ENCODE results near the gene PHKG1.
"Not testable (repeated sequence)": the region's sequence is repeated elsewhere in the genome, so short reads cannot be mapped to it uniquely, and the experiment has no call there.

PHKG1 gene

GRCh38 chr7:56092789-56093531 lies at the start of gene PHKG1:
Gene PHKG1 (minus strand): TSS chr7:56092952. CDS start chr7:56088941, 4,011 bp downstream.
- H3K27ac ChIP-seq = no peak within 1 kb of the TSS
- peaks cover 20 to 49% (median 32%) of the 10 kb centered on the region in 11 experiments for H3K36me3 ChIP-seq
- H3K4me1 ChIP-seq = peaks cover 0 to 26% (median 8%) of the 10 kb centered on the region in 10 experiments; a peak in 13 of 20 replicates
- 0 out of 22 replicates have a peak within 1 kb of the TSS, but pooled peaks of 1 of the 11 experiments have one; percentile 17 for H3K9ac ChIP-seq
- peak within 1 kb of the TSS in 5 of 11 experiments; percentile 0 to 40 (median 24); a peak in 7 of 22 replicates for H3K4me2 ChIP-seq
- no peak within 1 kb of the TSS for H3K4me3 ChIP-seq
- no peaks in the 10 kb centered on the region for H3K27me3 ChIP-seq
- H4K20me1 ChIP-seq = peaks cover 0 to 19% (median 6%) of the 10 kb centered on the region in 11 experiments; a peak in 9 of 22 replicates
- no peak for TF ChIP-seq Cebpa-rat (IDR thresholded peaks at IDR 0.05)
- H3K9me3 ChIP-seq (replicated peaks in 1 of 11) = no peaks in the 10 kb centered on the region

GRCh38 chr7:56131062-56131461 lies 38.3 kb upstream of the PHKG1 start:
- not testable (repeated sequence) for H3K27me3 ChIP-seq, H3K4me3 ChIP-seq, H3K27ac ChIP-seq, H3K4me1 ChIP-seq, H4K20me1 ChIP-seq, H3K9ac ChIP-seq, H3K36me3 ChIP-seq
- H3K9me3 ChIP-seq (replicated peaks in 1 of 11) = peaks cover 0 to 16% (median 0%) of the 10 kb centered on the region in 11 experiments; a peak in 4 of 22 replicates
- peak overlapping the region in 1 of 11 experiments; percentile 25; a peak in 1 of 22 replicates for H3K4me2 ChIP-seq

- Histone ChIP-seq H3K4me3 (no peak overlapping the region), H3K36me3 (no peaks in the 10 kb centered on the region), H3K9ac (no peak overlapping the region), H3K27me3 (no peaks in the 10 kb centered on the region), H4K20me1 (no peaks in the 10 kb centered on the region), H3K9me3 (replicated peaks in 1 of 11) (no peaks in the 10 kb centered on the region), H3K27ac (no peak overlapping the region), H3K4me2 (no peak overlapping the region; a peak in 1 of 22 replicates), H3K4me1 (peaks cover 0 to 15% (median 0%) of the 10 kb centered on the region in 10 experiments; a peak in 7 of 20 replicates)
- TF ChIP-seq Cebpa-rat (IDR thresholded peaks at IDR 0.05) = no peak
Observed at GRCh38 chr7:56127241-56127975, 34.7 kb upstream of the PHKG1 start.

GRCh38 chr7:56125831-56126230 lies 33.1 kb upstream of the PHKG1 start:
- Histone ChIP-seq H3K4me1 (peaks cover 0 to 15% (median 0%) of the 10 kb centered on the region in 10 experiments; a peak in 7 of 20 replicates), H4K20me1 (no peaks in the 10 kb centered on the region), H3K27me3 (no peaks in the 10 kb centered on the region), H3K4me2 (no peak overlapping the region; a peak in 1 of 22 replicates), H3K9me3 (replicated peaks in 1 of 11) (no peaks in the 10 kb centered on the region), H3K9ac (no peak overlapping the region), H3K27ac (no peak overlapping the region), H3K4me3 (no peak overlapping the region), H3K36me3 (no peaks in the 10 kb centered on the region)
- no peak for TF ChIP-seq Cebpa-rat (IDR thresholded peaks at IDR 0.05)

- Histone ChIP-seq H3K4me2 (peak overlapping the region in 4 of 11 experiments; percentile 12 to 32 (median 26); a peak in 6 of 22 replicates), H3K36me3 (no peaks in the 10 kb centered on the region), H3K4me3 (no peak overlapping the region), H3K9ac (no peak overlapping the region), H3K9me3 (replicated peaks in 1 of 11) (no peaks in the 10 kb centered on the region), H3K27me3 (no peaks in the 10 kb centered on the region), H3K27ac (no peak overlapping the region; a peak in 1 of 22 replicates), H3K4me1 (peaks cover 0 to 15% (median 0%) of the 10 kb centered on the region in 10 experiments; a peak in 7 of 20 replicates), H4K20me1 (no peaks in the 10 kb centered on the region)
- TF ChIP-seq Cebpa-rat (IDR thresholded peaks at IDR 0.05) = no peak
Observed at GRCh38 chr7:56124981-56125380, 32.2 kb upstream of the PHKG1 start.

- peaks cover 7 to 12% (median 8%) of the 10 kb centered on the region in 11 experiments; a peak in 20 of 22 replicates for H3K9me3 ChIP-seq (replicated peaks in 1 of 11)
- TF ChIP-seq Cebpa-rat (IDR thresholded peaks at IDR 0.05) = no peak
- peak overlapping the region in 3 of 11 experiments; percentile 12 to 67 (median 58); a peak in 5 of 22 replicates for H3K27ac ChIP-seq
- H3K9ac ChIP-seq = no peak overlapping the region
- no peaks in the 10 kb centered on the region for H3K36me3 ChIP-seq
- H3K27me3 ChIP-seq = no peaks in the 10 kb centered on the region
- peaks cover 0 to 15% (median 0%) of the 10 kb centered on the region in 10 experiments; a peak in 7 of 20 replicates for H3K4me1 ChIP-seq
- H3K4me3 ChIP-seq = no peak overlapping the region
- H4K20me1 ChIP-seq = no peaks in the 10 kb centered on the region
- no peak overlapping the region for H3K4me2 ChIP-seq
Observed at GRCh38 chr7:56121440-56121839, 28.7 kb upstream of the PHKG1 start.

- Histone ChIP-seq H3K9ac (no peak within 1 kb of the TSS), H3K9me3 (replicated peaks in 1 of 11) (peaks cover 15 to 21% (median 17%) of the 10 kb centered on the region in 11 experiments; a peak in 21 of 22 replicates), H3K4me3 (no peak within 1 kb of the TSS), H4K20me1 (no peaks in the 10 kb centered on the region), H3K4me2 (no peak within 1 kb of the TSS), H3K27ac (no peak within 1 kb of the TSS), H3K4me1 (0 out of 20 replicates have a peak, but pooled peaks cover 0 to 5% (median 0%) of the 10 kb centered on the region in 10 experiments), H3K27me3 (no peaks in the 10 kb centered on the region), H3K36me3 (no peaks in the 10 kb centered on the region)
- TF ChIP-seq Cebpa-rat (IDR thresholded peaks at IDR 0.05) = no peak
Observed at GRCh38 chr7:56115852-56116538, 23.2 kb upstream of the PHKG1 start, which contains the start of gene NUPR2. Gene NUPR2 (minus strand): TSS chr7:56116417. CDS start chr7:56116314, 103 bp downstream.

- H3K27me3 ChIP-seq, H4K20me1 ChIP-seq, H3K4me3 ChIP-seq, H3K4me1 ChIP-seq, H3K27ac ChIP-seq, H3K4me2 ChIP-seq, H3K9ac ChIP-seq, H3K36me3 ChIP-seq: not testable (repeated sequence)
- peaks cover 23 to 40% (median 32%) of the 10 kb centered on the region in 11 experiments for H3K9me3 ChIP-seq (replicated peaks in 1 of 11)
Observed at GRCh38 chr7:56112244-56112643, 19.5 kb upstream of the PHKG1 start.

Measured in BLaER1 treated with 17β-estradiol and CSF1 and Interleukin-3, amounts not matched to agents 10 nM and 100 nM (cell line).